IMR-90 (cell line): ENCODE results near the gene TMEM235. TPM values are rescaled to one million over a fixed set of nuclear protein-coding genes. Genes with fewer than 3 reads are reported as not detected.

Source experiments
- ATAC-seq: fragments of 200-7000 bp; cut with Tn5 transposase; 2 replicates; pipeline ENCODE4 v1.9.1; 2020; ENCODE audit warnings: low read depth, mild to moderate bottlenecking, moderate library complexity
- BruUV-seq: library from RNA; stranded (reverse); fragments of 400-500 nt; replicated peaks from 2 replicates; lab custom pipeline; 2021; lab: Mats Ljungman, UMichigan
- CTCF ChIA-PET: fragments of 300-600 bp; formaldehyde crosslinking; extraction: SDS; loops from one replicate; lab custom pipeline; 2021; ENCODE audit warnings: antibody characterized with exemption; lab: Yijun Ruan, JAX
- POLR2A ChIA-PET: fragments of 300-600 bp; sonication (Branson Sonifier 250); formaldehyde crosslinking; loops from one replicate; lab custom pipeline; 2022; ENCODE audit warnings: antibody characterized with exemption; ENCODE audit not compliant: unreplicated experiment; lab: Charles Lee
- DNase-seq: peaks from one replicate; pipeline ENCODE4 v3.0.0; 2013
- H2AFZ ChIP-seq: replicated peaks from 2 replicates; pipeline ENCODE3; 2013; ENCODE audit warnings: low read length, mild to moderate bottlenecking; ENCODE audit not compliant: poor library complexity
- H2AK5ac ChIP-seq: 2 replicates; pipeline ENCODE4 v1.6.1; 2013; ENCODE audit warnings: low read depth, low read length, inconsistent platforms
- H2AK9ac ChIP-seq: replicated peaks from 2 replicates; pipeline ENCODE3; 2013; ENCODE audit warnings: mild to moderate bottlenecking, low read depth, low read length, moderate library complexity; ENCODE audit not compliant: poor library complexity
- H2BK120ac ChIP-seq: 2 replicates; pipeline ENCODE4 v1.6.1; 2013; ENCODE audit warnings: low read depth, low read length, inconsistent platforms
- H2BK15ac ChIP-seq: 3 replicates; pipeline ENCODE4 v1.6.1; 2013; ENCODE audit warnings: low read depth, low read length, inconsistent platforms
- H2BK20ac ChIP-seq: 2 replicates; pipeline ENCODE4 v1.6.1; 2013; ENCODE audit warnings: low read depth, mild to moderate bottlenecking, inconsistent platforms, low read length, moderate library complexity
- H2BK5ac ChIP-seq: 2 replicates; pipeline ENCODE4 v1.6.1; 2013; ENCODE audit warnings: mild to moderate bottlenecking, low read depth, low read length, inconsistent platforms; ENCODE audit not compliant: poor library complexity, severe bottlenecking
- H3K14ac ChIP-seq: replicated peaks from 2 replicates; pipeline ENCODE4 v1.6.1; 2013; ENCODE audit warnings: low read depth, low read length, inconsistent platforms
- H3K18ac ChIP-seq: 2 replicates; pipeline ENCODE4 v1.6.1; 2013; ENCODE audit warnings: low read depth, low read length, control low read depth
- H3K23ac ChIP-seq: 2 replicates; pipeline ENCODE4 v1.6.1; 2013; ENCODE audit warnings: low read depth, low read length, inconsistent platforms
- H3K27ac ChIP-seq: 2 replicates; pipeline ENCODE4 v1.5.1; 2013; ENCODE audit warnings: mild to moderate bottlenecking, control low read depth, low read length; ENCODE audit not compliant: insufficient read depth
- H3K27me3 ChIP-seq: 2 replicates; pipeline ENCODE4 v1.6.1; 2013; ENCODE audit warnings: low read length; ENCODE audit not compliant: control insufficient read depth, insufficient read depth
- H3K36me3 ChIP-seq: 2 replicates; pipeline ENCODE4 v1.6.1; 2013; ENCODE audit warnings: low read length, mixed read lengths; ENCODE audit not compliant: control insufficient read depth, insufficient read depth
- H3K4ac ChIP-seq: 2 replicates; pipeline ENCODE4 v1.6.1; 2013; ENCODE audit warnings: low read depth, low read length, inconsistent platforms
- H3K4me1 ChIP-seq: 2 replicates; pipeline ENCODE4 v1.6.1; 2013; ENCODE audit warnings: low read length, mixed read lengths; ENCODE audit not compliant: control insufficient read depth, insufficient read depth
- H3K4me2 ChIP-seq: 2 replicates; pipeline ENCODE4 v1.6.1; 2013; ENCODE audit warnings: low read depth, mild to moderate bottlenecking, control low read depth, low read length, moderate library complexity
- H3K4me3 ChIP-seq: 2 replicates; pipeline ENCODE4 v1.5.1; 2013; ENCODE audit warnings: low read depth, mild to moderate bottlenecking, control low read depth, low read length, moderate library complexity; ENCODE audit not compliant: insufficient read depth
- H3K56ac ChIP-seq: 2 replicates; pipeline ENCODE4 v1.6.1; 2013; ENCODE audit warnings: low read length, inconsistent platforms; ENCODE audit not compliant: insufficient read depth; ENCODE audit errors: extremely low read depth
- H3K79me1 ChIP-seq, 2 experiments: 2 replicates each; pipeline ENCODE4 v1.6.1; 2013; ENCODE audit warnings: low read length in 2 of 2, inconsistent platforms in 1 of 2, low read depth in 1 of 2
- H3K9ac ChIP-seq: 2 replicates; pipeline ENCODE4 v1.6.1; 2013; ENCODE audit warnings: low read depth, low read length, control low read depth
- H3K9me1 ChIP-seq: 2 replicates; pipeline ENCODE4 v1.6.1; 2013; ENCODE audit warnings: low read length, inconsistent platforms; ENCODE audit not compliant: insufficient read depth
- H3K9me3 ChIP-seq: 2 replicates; pipeline ENCODE4 v1.6.1; 2013; ENCODE audit warnings: low read length; ENCODE audit not compliant: control insufficient read depth, insufficient read depth
- H4K20me1 ChIP-seq: 2 replicates; pipeline ENCODE4 v1.6.1; 2013; ENCODE audit warnings: low read length, inconsistent platforms; ENCODE audit not compliant: insufficient read depth
- H4K5ac ChIP-seq: 2 replicates; pipeline ENCODE4 v1.6.1; 2013; ENCODE audit warnings: mild to moderate bottlenecking, low read depth, low read length, control low read depth
- H4K8ac ChIP-seq, 2 experiments: 2 replicates each; pipeline ENCODE4 v1.6.1; 2013; ENCODE audit warnings: low read depth in 2 of 2, low read length in 2 of 2, control low read depth in 1 of 2, inconsistent platforms in 1 of 2
- H4K91ac ChIP-seq: 2 replicates; pipeline ENCODE4 v1.6.1; 2013; ENCODE audit warnings: low read depth, low read length, inconsistent platforms; ENCODE audit not compliant: insufficient read depth
- BHLHE40 ChIP-seq: fragments of 150-350 bp; IDR thresholded peaks from 2 replicates; pipeline ENCODE4 v1.6.1; 2016; ENCODE audit warnings: mild to moderate bottlenecking, low read depth, low read length
- CEBPB ChIP-seq: IDR thresholded peaks from 2 replicates; pipeline ENCODE4 v1.6.1; 2012; ENCODE audit warnings: low read depth, low read length, improper control_type of control experiment
- CHD1 ChIP-seq: IDR thresholded peaks from 2 replicates; pipeline ENCODE4 v1.6.1; 2012; ENCODE audit warnings: low read depth, low read length, improper control_type of control experiment
- CTCF ChIP-seq: conservative IDR thresholded peaks from 2 replicates; pipeline ENCODE4 v1.5.1; 2012; ENCODE audit warnings: mild to moderate bottlenecking, low read depth, low read length, improper control_type of control experiment
- ELK1 ChIP-seq: fragments of 150-350 bp; IDR thresholded peaks from 2 replicates; pipeline ENCODE4 v1.6.1; 2016; ENCODE audit warnings: low read depth, mild to moderate bottlenecking, low read length, moderate library complexity, borderline replicate concordance
- FOS ChIP-seq: fragments of 150-350 bp; IDR thresholded peaks from 2 replicates; pipeline ENCODE4 v1.6.1; 2016; ENCODE audit warnings: low read depth, low read length
- MAFK ChIP-seq: IDR thresholded peaks from 2 replicates; pipeline ENCODE4 v1.6.1; 2012; ENCODE audit warnings: low read depth, low read length, improper control_type of control experiment
- MAZ ChIP-seq: IDR thresholded peaks from 2 replicates; pipeline ENCODE4 v1.6.1; 2012; ENCODE audit warnings: low read depth, mild to moderate bottlenecking, low read length, improper control_type of control experiment, moderate library complexity, borderline replicate concordance
- MXI1 ChIP-seq: IDR thresholded peaks from 2 replicates; pipeline ENCODE4 v1.6.1; 2012; ENCODE audit warnings: low read depth, mild to moderate bottlenecking, low read length, moderate library complexity, borderline replicate concordance
- NFE2L2 ChIP-seq: fragments of 150-350 bp; IDR thresholded peaks from 2 replicates; pipeline ENCODE4 v1.6.1; 2016; ENCODE audit warnings: low read depth, mild to moderate bottlenecking, low read length
- POLR2A ChIP-seq: IDR thresholded peaks from 2 replicates; pipeline ENCODE4 v1.6.1; 2012; ENCODE audit warnings: mild to moderate bottlenecking, low read depth, low read length
- RAD21 ChIP-seq: IDR thresholded peaks from 2 replicates; pipeline ENCODE4 v1.6.1; 2012; ENCODE audit warnings: low read length, improper control_type of control experiment
- RCOR1 ChIP-seq: IDR thresholded peaks from 2 replicates; pipeline ENCODE4 v1.6.1; 2012; ENCODE audit warnings: mild to moderate bottlenecking, low read length, improper control_type of control experiment; ENCODE audit not compliant: insufficient replicate concordance
- RFX5 ChIP-seq: IDR thresholded peaks from 2 replicates; pipeline ENCODE4 v1.8.0; 2012; ENCODE audit warnings: low read depth, mild to moderate bottlenecking, low read length, moderate library complexity
- SMC3 ChIP-seq: fragments of 150-350 bp; IDR thresholded peaks from 2 replicates; pipeline ENCODE4 v1.6.1; 2016; ENCODE audit warnings: low read depth, mild to moderate bottlenecking, antibody characterized with exemption, low read length, moderate library complexity
- USF2 ChIP-seq: fragments of 150-350 bp; IDR thresholded peaks from 2 replicates; pipeline ENCODE4 v1.6.1; 2017; ENCODE audit warnings: mild to moderate bottlenecking, antibody characterized with exemption, low read length, low read depth
- WGBS, 2 experiments: methylation state at CpG; one replicate each; pipeline versions ENCODE4 v1.1.5 to v1.1.7; 2013; ENCODE audit warnings: missing lambda C conversion rate in 2 of 2; ENCODE audit not compliant: insufficient read length in 1 of 2; ENCODE audit errors: extremely low coverage in 2 of 2; 5-methylcytosine and 5-hydroxymethylcytosine counted together
- dilution Hi-C: fragments of 300-500 bp; cut with HindIII; formaldehyde crosslinking; loops from one replicate; pipeline ENCODE4 v1.14.3; 2018; ENCODE audit warnings: low sequenced_read_pairs; ENCODE audit not compliant: unreplicated experiment
- in situ Hi-C: fragments of 300-500 bp; cut with MboI; formaldehyde crosslinking; loops from 3 replicates; pipeline ENCODE4 v1.14.3; 2019; ENCODE audit warnings: low sequenced_read_pairs, inconsistent platforms, mixed read lengths
- intact Hi-C: fragments of 100-400 bp; cut with micrococcal nuclease; formaldehyde crosslinking; loops from 2 replicates; pipeline ENCODE4 v1.10.0; 2022
- polyA plus RNA-seq, 3 experiments: library from polyadenylated mRNA; depleted of rRNA; stranded (reverse); fragments of >200 nt; gene quantifications; 2 replicates each; pipeline ENCODE4 v1.2.3, GENCODE V29; 2012; ENCODE audit warnings: low replicate concordance in 1 of 3
- total RNA-seq: library from RNA; depleted of rRNA; stranded (reverse); fragments of >200 nt; gene quantifications from 2 replicates; pipeline ENCODE4 v1.2.3, GENCODE V29; 2012

The TMEM235 gene
- total and polyA plus RNA-seq, 2 of the 4 experiments (the other 2 are of a cell fraction) = not detected

- Histone ChIP-seq H3K14ac (no peak overlapping the region), H3K4ac (no peak overlapping the region), H2BK15ac (no peak overlapping the region), H2BK120ac (no peak overlapping the region), H2AK9ac (no peak overlapping the region), H3K79me1 (no peaks in the 10 kb centered on the region), H3K23ac (no peak overlapping the region), H3K4me3 (no peak overlapping the region), H2AK5ac (no peak overlapping the region), H4K91ac (no peak overlapping the region), H4K20me1 (no peaks in the 10 kb centered on the region), H3K18ac (no peak overlapping the region), H3K56ac (no peak overlapping the region; the same call in 1 of the 2 replicates), H3K4me1 (no peaks in the 10 kb centered on the region), H3K9ac (no peak overlapping the region), H4K5ac (no peak overlapping the region), H2AFZ (peak overlapping the region; percentile 58), H3K9me1 (no peaks in the 10 kb centered on the region), H3K27ac (no peak overlapping the region), H3K27me3 (peaks cover 38% of the 10 kb centered on the region), H3K36me3 (no peaks in the 10 kb centered on the region), H3K4me2 (no peak overlapping the region), H3K9me3 (no peaks in the 10 kb centered on the region), H2BK20ac (no peak overlapping the region), H2BK5ac (no peak overlapping the region), H4K8ac (no peak overlapping the region)
- DNase-seq (no peak), ATAC-seq (no peak)
- ChIA-PET POLR2A (no interaction called here), CTCF (no interaction called here)
- TF ChIP-seq MXI1 (no peak), SMC3 (no peak), RCOR1 (no peak), ELK1 (no peak), CEBPB (no peak), RAD21 (no peak), POLR2A (no peak), BHLHE40 (no peak), FOS (no peak), USF2 (no peak), RFX5 (no peak), NFE2L2 (no peak), MAFK (no peak), CHD1 (no peak), MAZ (no peak), CTCF (no peak)
- intact Hi-C loops (no loop called here), in situ Hi-C loops (no loop called here), dilution Hi-C loops (no loop called here)
- BruUV-seq = no TSS peak
- 67% methylated on average over 2 of the region's 13 CpGs; no CpG with 5 or more reads in 1 of the 2 experiments for WGBS, 2 experiments
Observed at GRCh38 chr17:78230252-78230962, 1.0 kb upstream of the TMEM235 start.
